HEK293 (cell line): ENCODE data around the gene MIA3.
A peak's percentile ranks its signal among the peaks of the same experiment; 100 is the strongest.

Experiments used
- CTCF ChIA-PET: fragments of 350-600 bp; formaldehyde crosslinking; extraction: SDS; loops from one replicate; lab custom pipeline; 2021; ENCODE audit warnings: antibody characterized with exemption; lab: Yijun Ruan, JAX
- POLR2A ChIA-PET: fragments of 300-600 bp; formaldehyde crosslinking; extraction: SDS; loops from one replicate; lab custom pipeline; 2020; ENCODE audit warnings: antibody characterized with exemption, inconsistent platforms; lab: Yijun Ruan, JAX
- H3K27ac ChIP-seq: fragments of 200-500 bp; sonication (Bioruptor generic); 2 replicates; pipeline ENCODE4 v1.5.1; 2014; ENCODE audit warnings: low read depth, low read length, control low read depth, inconsistent platforms; ENCODE audit errors: extremely low read depth
- H3K36me3 ChIP-seq, 2 experiments: fragments of 200-500 bp in 1 of 2; sonication (Bioruptor generic) in 1 of 2; 1 replicate in 1 of 2; 2 replicates in 1 of 2; pipeline ENCODE4 v1.5.1; 2014 to 2017; ENCODE audit warnings: inconsistent platforms in 2 of 2, low read length in 2 of 2; ENCODE audit not compliant: control insufficient read depth in 2 of 2, insufficient read depth in 1 of 2
- H3K4me1 ChIP-seq: fragments of 200-500 bp; sonication (Bioruptor generic); 2 replicates; pipeline ENCODE4 v1.5.1; 2014; ENCODE audit warnings: mild to moderate bottlenecking, low read length, inconsistent platforms; ENCODE audit not compliant: control insufficient read depth, insufficient read depth
- H3K4me3 ChIP-seq: 2 replicates; pipeline ENCODE4 v1.5.1; 2011; ENCODE audit warnings: low read depth, mild to moderate bottlenecking, control low read depth, low read length, moderate library complexity
- H3K9me3 ChIP-seq: fragments of 200-500 bp; sonication (Bioruptor generic); 2 replicates; pipeline ENCODE4 v1.5.1; 2014; ENCODE audit warnings: low read depth, low read length, inconsistent platforms; ENCODE audit not compliant: control insufficient read depth, insufficient read depth
- SP2 ChIP-seq: fragments of 450-650 bp; formaldehyde crosslinking; IDR thresholded peaks from 2 replicates; pipeline ENCODE4 v1.5.1; 2016; ENCODE audit warnings: missing biosample characterization, missing genetic modification characterization
- TCF7L2 ChIP-seq: IDR thresholded peaks from 2 replicates; pipeline ENCODE4 v1.6.1; 2011; ENCODE audit warnings: low read depth, mild to moderate bottlenecking, inconsistent platforms, low read length, moderate library complexity, borderline replicate concordance
- ZNF157 ChIP-seq: fragments of 450-650 bp; formaldehyde crosslinking; IDR thresholded peaks from 2 replicates; pipeline ENCODE4 v1.5.1; 2016; ENCODE audit warnings: missing biosample characterization, missing genetic modification characterization
- ZNF211 ChIP-seq: fragments of 450-650 bp; formaldehyde crosslinking; IDR thresholded peaks from 2 replicates; pipeline ENCODE4 v1.5.1; 2016; ENCODE audit warnings: low read depth, missing biosample characterization, missing genetic modification characterization
- ZNF324 ChIP-seq: fragments of 450-650 bp; formaldehyde crosslinking; IDR thresholded peaks from 2 replicates; pipeline ENCODE4 v1.5.1; 2016; ENCODE audit warnings: missing biosample characterization, missing genetic modification characterization
- ZNF366 ChIP-seq: fragments of 450-650 bp; formaldehyde crosslinking; conservative IDR thresholded peaks from 2 replicates; pipeline ENCODE4 v1.5.1; 2016; ENCODE audit warnings: missing biosample characterization, missing genetic modification characterization
- ZNF426 ChIP-seq: fragments of 450-650 bp; formaldehyde crosslinking; IDR thresholded peaks from 2 replicates; pipeline ENCODE4 v1.5.1; 2017; ENCODE audit warnings: missing biosample characterization, missing genetic modification characterization, mild to moderate bottlenecking, inconsistent platforms, moderate library complexity
- ZNF596 ChIP-seq: fragments of 450-650 bp; IDR thresholded peaks from 2 replicates; pipeline ENCODE4 v1.5.0; 2018; ENCODE audit warnings: missing biosample characterization, mild to moderate bottlenecking, missing genetic modification characterization, moderate library complexity
- ZNF600 ChIP-seq: fragments of 450-650 bp; formaldehyde crosslinking; IDR thresholded peaks from 2 replicates; pipeline ENCODE4 v1.5.1; 2016; ENCODE audit warnings: missing biosample characterization, missing genetic modification characterization
- ZNF791 ChIP-seq: fragments of 450-650 bp; formaldehyde crosslinking; IDR thresholded peaks from 2 replicates; pipeline ENCODE4 v1.5.1; 2016; ENCODE audit warnings: missing biosample characterization, missing genetic modification characterization
- TF ChIP-seq, protein P1 (sequence below): fragments of 450-650 bp; formaldehyde crosslinking; IDR thresholded peaks from 2 replicates; pipeline ENCODE4 v1.5.1; 2016; ENCODE audit warnings: missing biosample characterization, missing genetic modification characterization, low read depth
- TF ChIP-seq, protein P2 (sequence below): fragments of 450-650 bp; formaldehyde crosslinking; IDR thresholded peaks from 2 replicates; pipeline ENCODE4 v1.5.1; 2016; ENCODE audit warnings: missing biosample characterization, missing genetic modification characterization
- TF ChIP-seq, protein P3 (sequence below): fragments of 450-650 bp; formaldehyde crosslinking; IDR thresholded peaks from 2 replicates; pipeline ENCODE4 v1.5.1; 2016; ENCODE audit warnings: missing biosample characterization, missing genetic modification characterization
- TF ChIP-seq, protein P4 (sequence below): fragments of 450-650 bp; formaldehyde crosslinking; optimal IDR thresholded peaks from 2 replicates; pipeline ENCODE3; 2016; ENCODE audit warnings: missing biosample characterization, mild to moderate bottlenecking, missing genetic modification characterization
- TF ChIP-seq, protein P5 (sequence below): fragments of 450-650 bp; formaldehyde crosslinking; conservative IDR thresholded peaks from 2 replicates; pipeline ENCODE4 v1.5.1; 2016; ENCODE audit warnings: low read depth, missing biosample characterization, missing genetic modification characterization
- TF ChIP-seq, protein P6 (sequence below): fragments of 450-650 bp; formaldehyde crosslinking; IDR thresholded peaks from 2 replicates; pipeline ENCODE4 v1.5.1; 2017; ENCODE audit warnings: missing biosample characterization, mild to moderate bottlenecking, missing genetic modification characterization, moderate library complexity

Gene MIA3

DNA sequence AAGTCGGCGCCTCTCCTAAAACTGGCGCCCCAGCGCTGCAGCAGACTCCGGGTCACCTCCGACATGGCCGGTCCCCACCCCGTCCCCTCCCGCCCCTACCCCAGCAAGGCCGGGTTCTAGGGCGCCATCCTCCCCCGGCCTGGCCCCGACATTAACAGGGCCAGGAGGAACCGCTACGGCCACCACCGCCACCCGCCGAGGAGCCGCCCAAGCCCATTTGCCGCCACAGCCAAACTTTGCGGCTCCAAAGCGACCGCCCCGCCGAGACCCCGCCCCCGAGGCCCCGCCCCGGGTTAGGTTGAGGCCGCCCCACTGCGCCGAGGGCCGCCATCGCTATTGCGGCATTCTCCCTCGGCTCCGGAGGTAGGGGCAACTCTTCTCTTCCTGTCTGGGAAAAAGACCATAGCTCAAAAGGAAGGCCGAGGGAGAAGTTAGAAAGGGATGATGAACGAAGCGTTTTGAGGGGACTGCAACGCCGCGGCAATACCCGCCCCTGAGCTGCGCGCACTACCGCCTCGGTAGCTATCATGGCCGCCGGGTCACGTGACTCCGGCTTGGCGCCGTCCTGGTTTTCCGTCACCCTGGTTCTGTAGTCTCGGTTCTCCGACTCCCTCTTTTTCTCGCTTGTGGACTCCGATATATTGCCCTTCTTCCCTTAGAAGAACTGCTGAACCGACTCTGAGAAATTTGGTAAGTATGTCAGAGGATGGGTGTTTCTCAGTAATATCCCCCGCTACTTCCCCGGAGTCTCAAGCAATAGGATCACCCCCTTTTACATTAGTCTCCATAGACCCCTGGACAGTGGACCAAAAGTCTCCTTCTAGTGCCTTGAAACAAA lies 94.6 kb downstream of the MIA3 start, which contains the start of the genes AIDA and BROX (continued):
- TF ChIP-seq, protein P1, sequence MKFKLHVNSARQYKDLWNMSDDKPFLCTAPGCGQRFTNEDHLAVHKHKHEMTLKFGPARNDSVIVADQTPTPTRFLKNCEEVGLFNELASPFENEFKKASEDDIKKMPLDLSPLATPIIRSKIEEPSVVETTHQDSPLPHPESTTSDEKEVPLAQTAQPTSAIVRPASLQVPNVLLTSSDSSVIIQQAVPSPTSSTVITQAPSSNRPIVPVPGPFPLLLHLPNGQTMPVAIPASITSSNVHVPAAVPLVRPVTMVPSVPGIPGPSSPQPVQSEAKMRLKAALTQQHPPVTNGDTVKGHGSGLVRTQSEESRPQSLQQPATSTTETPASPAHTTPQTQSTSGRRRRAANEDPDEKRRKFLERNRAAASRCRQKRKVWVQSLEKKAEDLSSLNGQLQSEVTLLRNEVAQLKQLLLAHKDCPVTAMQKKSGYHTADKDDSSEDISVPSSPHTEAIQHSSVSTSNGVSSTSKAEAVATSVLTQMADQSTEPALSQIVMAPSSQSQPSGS (tag by site-specific recombination) = no peak
- peak; percentile 84 for TF ChIP-seq ZNF324 (tag by site-specific recombination)
- TF ChIP-seq TCF7L2 = no peak
- TF ChIP-seq ZNF211 (tag by site-specific recombination) = no peak
- peak; percentile 87 for TF ChIP-seq SP2 (tag by site-specific recombination)
- TF ChIP-seq, protein P2, sequence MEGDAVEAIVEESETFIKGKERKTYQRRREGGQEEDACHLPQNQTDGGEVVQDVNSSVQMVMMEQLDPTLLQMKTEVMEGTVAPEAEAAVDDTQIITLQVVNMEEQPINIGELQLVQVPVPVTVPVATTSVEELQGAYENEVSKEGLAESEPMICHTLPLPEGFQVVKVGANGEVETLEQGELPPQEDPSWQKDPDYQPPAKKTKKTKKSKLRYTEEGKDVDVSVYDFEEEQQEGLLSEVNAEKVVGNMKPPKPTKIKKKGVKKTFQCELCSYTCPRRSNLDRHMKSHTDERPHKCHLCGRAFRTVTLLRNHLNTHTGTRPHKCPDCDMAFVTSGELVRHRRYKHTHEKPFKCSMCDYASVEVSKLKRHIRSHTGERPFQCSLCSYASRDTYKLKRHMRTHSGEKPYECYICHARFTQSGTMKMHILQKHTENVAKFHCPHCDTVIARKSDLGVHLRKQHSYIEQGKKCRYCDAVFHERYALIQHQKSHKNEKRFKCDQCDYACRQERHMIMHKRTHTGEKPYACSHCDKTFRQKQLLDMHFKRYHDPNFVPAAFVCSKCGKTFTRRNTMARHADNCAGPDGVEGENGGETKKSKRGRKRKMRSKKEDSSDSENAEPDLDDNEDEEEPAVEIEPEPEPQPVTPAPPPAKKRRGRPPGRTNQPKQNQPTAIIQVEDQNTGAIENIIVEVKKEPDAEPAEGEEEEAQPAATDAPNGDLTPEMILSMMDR (tag by site-specific recombination) = no peak
- TF ChIP-seq, protein P3, sequence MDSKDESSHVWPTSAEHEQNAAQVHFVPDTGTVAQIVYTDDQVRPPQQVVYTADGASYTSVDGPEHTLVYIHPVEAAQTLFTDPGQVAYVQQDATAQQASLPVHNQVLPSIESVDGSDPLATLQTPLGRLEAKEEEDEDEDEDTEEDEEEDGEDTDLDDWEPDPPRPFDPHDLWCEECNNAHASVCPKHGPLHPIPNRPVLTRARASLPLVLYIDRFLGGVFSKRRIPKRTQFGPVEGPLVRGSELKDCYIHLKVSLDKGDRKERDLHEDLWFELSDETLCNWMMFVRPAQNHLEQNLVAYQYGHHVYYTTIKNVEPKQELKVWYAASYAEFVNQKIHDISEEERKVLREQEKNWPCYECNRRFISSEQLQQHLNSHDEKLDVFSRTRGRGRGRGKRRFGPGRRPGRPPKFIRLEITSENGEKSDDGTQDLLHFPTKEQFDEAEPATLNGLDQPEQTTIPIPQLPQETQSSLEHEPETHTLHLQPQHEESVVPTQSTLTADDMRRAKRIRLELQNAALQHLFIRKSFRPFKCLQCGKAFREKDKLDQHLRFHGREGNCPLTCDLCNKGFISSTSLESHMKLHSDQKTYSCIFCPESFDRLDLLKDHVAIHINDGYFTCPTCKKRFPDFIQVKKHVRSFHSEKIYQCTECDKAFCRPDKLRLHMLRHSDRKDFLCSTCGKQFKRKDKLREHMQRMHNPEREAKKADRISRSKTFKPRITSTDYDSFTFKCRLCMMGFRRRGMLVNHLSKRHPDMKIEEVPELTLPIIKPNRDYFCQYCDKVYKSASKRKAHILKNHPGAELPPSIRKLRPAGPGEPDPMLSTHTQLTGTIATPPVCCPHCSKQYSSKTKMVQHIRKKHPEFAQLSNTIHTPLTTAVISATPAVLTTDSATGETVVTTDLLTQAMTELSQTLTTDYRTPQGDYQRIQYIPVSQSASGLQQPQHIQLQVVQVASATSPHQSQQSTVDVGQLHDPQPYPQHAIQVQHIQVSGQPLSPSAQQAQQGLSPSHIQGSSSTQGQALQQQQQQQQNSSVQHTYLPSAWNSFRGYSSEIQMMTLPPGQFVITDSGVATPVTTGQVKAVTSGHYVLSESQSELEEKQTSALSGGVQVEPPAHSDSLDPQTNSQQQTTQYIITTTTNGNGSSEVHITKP (tag by site-specific recombination) = peak; percentile 80
- TF ChIP-seq ZNF600 = 0 out of 2 replicates have a peak, but pooled peaks have one; percentile 29
- TF ChIP-seq ZNF791 (tag by site-specific recombination) = peak; percentile 77; the same call in 1 of the 2 replicates
- TF ChIP-seq ZNF426 (tag by site-specific recombination) = peak; percentile 22; the same call in 1 of the 2 replicates
- no peak for TF ChIP-seq ZNF596

DNA sequence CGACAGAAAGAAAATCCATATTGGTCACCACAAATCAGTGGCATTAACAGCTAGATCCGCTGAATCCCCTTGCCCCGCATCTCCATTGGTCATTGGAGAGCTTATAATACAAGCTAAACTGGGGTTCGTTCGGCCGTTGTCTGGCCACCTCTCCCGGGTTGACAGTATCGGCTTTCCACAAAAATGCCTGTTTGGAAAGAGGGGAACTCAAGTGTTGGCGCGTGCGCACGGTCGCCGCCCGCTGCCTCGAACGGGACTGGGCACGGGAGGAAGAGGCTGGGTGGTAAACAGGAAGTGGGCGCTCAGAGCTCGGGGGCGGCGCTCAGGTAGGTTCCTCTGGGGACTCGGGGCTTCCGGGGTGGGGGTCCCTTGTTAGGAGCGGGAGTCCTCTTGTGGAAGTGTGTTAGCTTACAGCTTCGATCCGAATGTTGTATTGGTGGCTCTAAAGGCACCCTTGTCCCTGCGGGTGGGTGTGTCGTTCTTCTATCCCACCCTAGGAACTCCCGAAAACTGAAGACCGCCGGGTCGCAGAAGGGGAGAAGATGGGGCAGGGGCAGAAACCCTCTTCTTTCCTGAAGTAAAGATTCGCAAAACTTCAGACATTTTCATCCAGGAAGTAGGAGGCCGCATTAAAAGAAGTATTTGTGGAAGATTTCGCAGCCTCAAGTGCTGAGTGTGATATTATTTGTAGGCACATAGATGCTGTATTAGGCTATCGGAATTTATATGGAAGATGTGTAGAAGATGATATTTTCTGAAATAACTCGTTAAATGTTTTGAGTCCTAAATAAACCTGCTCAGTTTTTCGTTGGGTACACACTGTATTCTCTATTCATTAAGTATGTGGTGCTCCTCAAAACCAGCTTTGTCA lies 95.4 kb downstream of the MIA3 start:
- POLR2A ChIA-PET = interaction anchor here (0.8 to 1.8 kb wide), 6 partner anchors 10 to 124 kb away, joined by 3 to 10 read pairs (median 4); partner anchors contain the start of gene TAF1A
- Histone ChIP-seq H3K4me3 (peak overlapping the region; percentile 84), H3K4me1 (no peaks in the 10 kb centered on the region), H3K9me3 (no peaks in the 10 kb centered on the region), H3K36me3 (peaks cover 22 to 29% of the 10 kb centered on the region in 2 experiments), H3K27ac (peak overlapping the region; percentile 76)
- CTCF ChIA-PET = interaction anchor here (0.6 to 1.5 kb wide), 6 partner anchors 79 to 476 kb away, joined by 3 to 6 read pairs (median 4); no protein-coding TSS in a partner anchor
- TF ChIP-seq, protein P4, sequence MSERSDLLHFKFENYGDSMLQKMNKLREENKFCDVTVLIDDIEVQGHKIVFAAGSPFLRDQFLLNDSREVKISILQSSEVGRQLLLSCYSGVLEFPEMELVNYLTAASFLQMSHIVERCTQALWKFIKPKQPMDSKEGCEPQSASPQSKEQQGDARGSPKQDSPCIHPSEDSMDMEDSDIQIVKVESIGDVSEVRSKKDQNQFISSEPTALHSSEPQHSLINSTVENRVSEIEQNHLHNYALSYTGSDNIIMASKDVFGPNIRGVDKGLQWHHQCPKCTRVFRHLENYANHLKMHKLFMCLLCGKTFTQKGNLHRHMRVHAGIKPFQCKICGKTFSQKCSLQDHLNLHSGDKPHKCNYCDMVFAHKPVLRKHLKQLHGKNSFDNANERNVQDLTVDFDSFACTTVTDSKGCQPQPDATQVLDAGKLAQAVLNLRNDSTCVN = peak; percentile 37
- TF ChIP-seq, protein P5, sequence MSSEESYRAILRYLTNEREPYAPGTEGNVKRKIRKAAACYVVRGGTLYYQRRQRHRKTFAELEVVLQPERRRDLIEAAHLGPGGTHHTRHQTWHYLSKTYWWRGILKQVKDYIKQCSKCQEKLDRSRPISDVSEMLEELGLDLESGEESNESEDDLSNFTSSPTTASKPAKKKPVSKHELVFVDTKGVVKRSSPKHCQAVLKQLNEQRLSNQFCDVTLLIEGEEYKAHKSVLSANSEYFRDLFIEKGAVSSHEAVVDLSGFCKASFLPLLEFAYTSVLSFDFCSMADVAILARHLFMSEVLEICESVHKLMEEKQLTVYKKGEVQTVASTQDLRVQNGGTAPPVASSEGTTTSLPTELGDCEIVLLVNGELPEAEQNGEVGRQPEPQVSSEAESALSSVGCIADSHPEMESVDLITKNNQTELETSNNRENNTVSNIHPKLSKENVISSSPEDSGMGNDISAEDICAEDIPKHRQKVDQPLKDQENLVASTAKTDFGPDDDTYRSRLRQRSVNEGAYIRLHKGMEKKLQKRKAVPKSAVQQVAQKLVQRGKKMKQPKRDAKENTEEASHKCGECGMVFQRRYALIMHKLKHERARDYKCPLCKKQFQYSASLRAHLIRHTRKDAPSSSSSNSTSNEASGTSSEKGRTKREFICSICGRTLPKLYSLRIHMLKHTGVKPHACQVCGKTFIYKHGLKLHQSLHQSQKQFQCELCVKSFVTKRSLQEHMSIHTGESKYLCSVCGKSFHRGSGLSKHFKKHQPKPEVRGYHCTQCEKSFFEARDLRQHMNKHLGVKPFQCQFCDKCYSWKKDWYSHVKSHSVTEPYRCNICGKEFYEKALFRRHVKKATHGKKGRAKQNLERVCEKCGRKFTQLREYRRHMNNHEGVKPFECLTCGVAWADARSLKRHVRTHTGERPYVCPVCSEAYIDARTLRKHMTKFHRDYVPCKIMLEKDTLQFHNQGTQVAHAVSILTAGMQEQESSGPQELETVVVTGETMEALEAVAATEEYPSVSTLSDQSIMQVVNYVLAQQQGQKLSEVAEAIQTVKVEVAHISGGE (tag by site-specific recombination) = peak; percentile 88
- TF ChIP-seq ZNF157 (tag by site-specific recombination) (no peak), ZNF366 (tag by site-specific recombination) (peak; percentile 59)
- TF ChIP-seq, protein P6, sequence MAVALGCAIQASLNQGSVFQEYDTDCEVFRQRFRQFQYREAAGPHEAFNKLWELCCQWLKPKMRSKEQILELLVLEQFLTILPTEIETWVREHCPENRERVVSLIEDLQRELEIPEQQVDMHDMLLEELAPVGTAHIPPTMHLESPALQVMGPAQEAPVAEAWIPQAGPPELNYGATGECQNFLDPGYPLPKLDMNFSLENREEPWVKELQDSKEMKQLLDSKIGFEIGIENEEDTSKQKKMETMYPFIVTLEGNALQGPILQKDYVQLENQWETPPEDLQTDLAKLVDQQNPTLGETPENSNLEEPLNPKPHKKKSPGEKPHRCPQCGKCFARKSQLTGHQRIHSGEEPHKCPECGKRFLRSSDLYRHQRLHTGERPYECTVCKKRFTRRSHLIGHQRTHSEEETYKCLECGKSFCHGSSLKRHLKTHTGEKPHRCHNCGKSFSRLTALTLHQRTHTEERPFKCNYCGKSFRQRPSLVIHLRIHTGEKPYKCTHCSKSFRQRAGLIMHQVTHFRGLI (tag by site-specific recombination) = no peak
